ENCODE data around the gene C6orf89.

- TF ChIP-seq CTCF (IDR thresholded peaks at IDR 0.05 in 2 of 3, conservative IDR thresholded peaks at IDR 0.05 in 1 of 3; ENCODE audit: borderline replicate concordance in 1 of 3, insufficient read depth in 1 of 3, low read depth in 2 of 3, low read length in 2 of 3) (no peak), MAX (IDR thresholded peaks at IDR 0.05) (no peak), SP1 (IDR thresholded peaks at IDR 0.05; ENCODE audit: low read depth) (no peak), EZH2phosphoT487 (IDR thresholded peaks at IDR 0.05; ENCODE audit: borderline replicate concordance) (no peak), CEBPB (IDR thresholded peaks at IDR 0.05; ENCODE audit: low read depth) (no peak), POLR2A (IDR thresholded peaks at IDR 0.05; ENCODE audit: borderline replicate concordance, extremely low read depth, insufficient read depth, insufficient read length) (no peak), EGR1 (IDR thresholded peaks at IDR 0.05; ENCODE audit: low read depth) (no peak)
Observed at GRCh38 chr6:36954262-36954931, 68.6 kb downstream of the C6orf89 start, which contains the start of gene PI16.

Data from HCT116 (cell line).